ENCODE measurements around the gene IRF9.
A peak's percentile ranks its signal among the peaks of the same experiment; 100 is the strongest.

Gene IRF9

GRCh38 chr14:24160850-24161804 is at the start of gene IRF9:
Gene IRF9 (plus strand): TSS chr14:24161265. CDS start chr14:24162145, 880 bp downstream.
- peak; percentile 92 to 100 (median 98) for DNase-seq (ENCODE audit: low read depth in 2 of 3, low spot score in 1 of 3)

GRCh38 chr14:24113379-24113800 is 47.7 kb upstream of the IRF9 start:
- DNase-seq (ENCODE audit: low read depth in 2 of 3, low spot score in 1 of 3) = no peak

- peak; percentile 68 to 83 (median 78) for DNase-seq (ENCODE audit: low read depth in 2 of 3, low spot score in 1 of 3)
These were observed 47.1 kb upstream of the IRF9 start for GRCh38 chr14:24113801-24114531.

- peak; percentile 95 to 98 (median 98) for DNase-seq (ENCODE audit: low read depth in 2 of 3, low spot score in 1 of 3)
These were observed 46.3 kb upstream of the IRF9 start, which contains the start of the genes DCAF11 and NRL for GRCh38 chr14:24114532-24115421. Gene DCAF11 (plus strand): TSS chr14:24114777. CDS start chr14:24115595, 818 bp downstream. Gene NRL (minus strand): TSS chr14:24114949. CDS start chr14:24082848, 32,101 bp downstream.

GRCh38 chr14:24115422-24116127 is 45.5 kb upstream of the IRF9 start:
- no peak for DNase-seq (ENCODE audit: low read depth in 2 of 3, low spot score in 1 of 3)

- DNase-seq (ENCODE audit: low read depth in 2 of 3, low spot score in 1 of 3) = no peak
These were observed 44.8 kb upstream of the IRF9 start for GRCh38 chr14:24116128-24116814.

- DNase-seq (ENCODE audit: low read depth in 2 of 3, low spot score in 1 of 3) = no peak
These were observed 43.9 kb upstream of the IRF9 start for GRCh38 chr14:24117179-24117578.

- no peak for DNase-seq (ENCODE audit: low read depth in 2 of 3, low spot score in 1 of 3)
These were observed 41.4 kb upstream of the IRF9 start for GRCh38 chr14:24119691-24120090.

GRCh38 chr14:24121210-24121609 is 39.9 kb upstream of the IRF9 start:
- DNase-seq (ENCODE audit: low read depth in 2 of 3, low spot score in 1 of 3) = no peak

- DNase-seq (ENCODE audit: low read depth in 2 of 3, low spot score in 1 of 3) = no peak
These were observed 38.6 kb upstream of the IRF9 start for GRCh38 chr14:24122416-24122815.

- DNase-seq (ENCODE audit: low read depth in 2 of 3, low spot score in 1 of 3) = no peak
These were observed 38.2 kb upstream of the IRF9 start for GRCh38 chr14:24122898-24123297.

- DNase-seq (ENCODE audit: low read depth in 2 of 3, low spot score in 1 of 3) = no peak
These were observed 37.3 kb upstream of the IRF9 start for GRCh38 chr14:24123424-24124417.

GRCh38 chr14:24126939-24127338 is 34.1 kb upstream of the IRF9 start:
- no peak for DNase-seq (ENCODE audit: low read depth in 2 of 3, low spot score in 1 of 3)

GRCh38 chr14:24127673-24128072 is 33.4 kb upstream of the IRF9 start:
- no peak for DNase-seq (ENCODE audit: low read depth in 2 of 3, low spot score in 1 of 3)

GRCh38 chr14:24129410-24129998 is 31.6 kb upstream of the IRF9 start:
- no peak for DNase-seq (ENCODE audit: low read depth in 2 of 3, low spot score in 1 of 3)

- DNase-seq (ENCODE audit: low read depth in 2 of 3, low spot score in 1 of 3) = no peak
These were observed 30.7 kb upstream of the IRF9 start, which contains the start of gene FITM1 for GRCh38 chr14:24130380-24130716. Gene FITM1 (plus strand): TSS chr14:24130659. CDS start chr14:24131564, 905 bp downstream.

GRCh38 chr14:24130717-24131548 is 30.1 kb upstream of the IRF9 start:
- DNase-seq (ENCODE audit: low read depth in 2 of 3, low spot score in 1 of 3) = no peak
